Forelimb muscle (tissue), 1 donor: ENCODE results near the gene HECW1. TPM values are rescaled to one million over a fixed set of nuclear protein-coding genes. Genes with fewer than 3 reads are reported as not detected.
"Not testable (repeated sequence)": the region's sequence is repeated elsewhere in the genome, so short reads cannot be mapped to it uniquely, and the experiment has no call there.

ENCODE experiments used
- DNase-seq: peaks from one replicate; pipeline ENCODE4 v3.0.0-alpha.2; 2013; ENCODE audit warnings: low read depth
- polyA plus RNA-seq: library from polyadenylated mRNA; unstranded; fragments of 120-200 nt; gene quantifications from one replicate; pipeline ENCODE4 v1.2.1, GENCODE V29; 2013; ENCODE audit not compliant: insufficient read length

Gene HECW1
- polyA plus RNA-seq = 0.23 TPM

DNA sequence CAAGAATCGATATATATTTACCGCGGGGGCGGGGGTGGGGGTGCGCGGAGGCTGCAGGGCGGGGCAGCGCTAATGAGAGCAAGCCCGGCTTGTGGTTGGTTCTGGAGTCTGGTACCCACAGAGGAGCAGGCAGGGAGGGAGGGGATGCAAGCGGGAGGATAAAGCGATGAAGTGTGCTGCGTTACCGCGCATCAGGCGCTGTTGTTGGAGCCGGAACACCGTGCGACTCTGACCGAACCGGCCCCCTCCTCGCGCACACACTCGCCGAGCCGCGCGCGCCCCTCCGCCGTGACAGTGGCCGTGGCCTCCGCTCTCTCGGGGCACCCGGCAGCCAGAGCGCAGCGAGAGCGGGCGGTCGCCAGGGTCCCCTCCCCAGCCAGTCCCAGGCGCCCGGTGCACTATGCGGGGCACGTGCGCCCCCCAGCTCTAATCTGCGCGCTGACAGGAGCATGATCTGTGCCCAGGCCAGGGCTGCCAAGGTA is at the start of gene HECW1:
Gene HECW1, plus strand, starts transcription at position 189 of the 482 bp plus-strand sequence. CDS start 131,259 bp downstream, outside the sequence.
- no peak for DNase-seq

DNA sequence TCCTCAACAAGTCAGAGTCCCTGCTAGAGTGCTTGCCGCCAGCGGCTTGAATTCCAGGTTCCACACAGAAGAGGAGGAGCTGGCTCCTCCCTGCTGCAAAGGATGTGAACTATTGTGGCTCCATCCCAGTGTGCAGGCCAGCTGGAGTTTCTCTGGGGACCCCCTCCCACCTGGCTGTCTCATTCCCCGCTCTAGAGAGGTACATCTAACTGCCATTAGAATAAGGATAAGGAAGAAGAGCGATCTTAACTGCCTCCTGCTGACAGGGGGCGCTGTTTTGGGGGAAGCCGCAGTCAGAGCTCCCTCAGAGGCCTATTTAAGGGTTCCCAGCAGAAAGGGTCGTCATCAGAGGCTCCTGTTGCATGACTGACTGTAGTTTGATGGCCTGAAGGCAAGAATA is 40.8 kb upstream of the HECW1 start:
- no peak for DNase-seq

DNA sequence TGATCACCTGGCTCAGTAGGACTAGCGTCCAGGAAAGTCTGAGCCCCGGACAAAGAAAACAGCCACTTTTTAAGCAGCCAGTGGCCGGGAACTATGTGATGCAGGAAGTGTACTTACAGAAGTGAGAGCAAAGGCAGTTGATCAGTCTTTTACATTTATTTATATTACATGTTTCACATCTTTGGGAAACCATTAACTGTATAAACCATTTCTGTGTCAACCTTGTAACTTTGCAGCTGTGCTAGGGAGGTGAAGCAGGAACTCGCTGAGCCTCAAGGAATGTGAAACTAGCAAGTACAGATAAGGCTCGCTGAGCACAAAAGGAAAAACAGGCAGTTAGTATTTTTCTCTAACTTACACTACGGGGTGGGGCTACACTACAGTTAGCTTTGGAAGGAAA is 39.9 kb upstream of the HECW1 start:
- no peak for DNase-seq

GRCh38 chr7:43073811-43074210 is 38.6 kb upstream of the HECW1 start:
- DNase-seq = not testable (repeated sequence)

DNA sequence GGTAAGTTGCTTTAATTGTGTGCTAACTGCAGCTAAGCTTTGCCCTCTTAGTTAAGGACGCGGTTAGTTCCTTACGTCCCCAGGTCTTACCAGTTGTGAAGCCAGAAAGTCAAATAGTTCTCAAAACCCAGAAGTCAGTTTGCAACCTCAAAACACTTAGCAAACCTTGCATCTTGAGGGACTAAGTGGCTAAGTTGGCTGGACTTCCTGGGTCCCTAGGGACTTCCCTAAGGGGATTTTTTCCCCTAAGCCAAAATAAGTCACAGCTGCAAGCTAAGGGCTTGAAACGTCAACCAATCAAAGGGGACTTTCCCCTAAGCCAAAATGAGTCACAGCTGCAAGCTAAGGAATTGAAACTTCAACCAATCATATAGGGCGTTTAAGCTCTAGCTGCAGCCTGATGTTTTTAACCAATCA is 36.2 kb upstream of the HECW1 start:
- no peak for DNase-seq

- no peak for DNase-seq
These were observed 35.8 kb upstream of the HECW1 start for GRCh38 chr7:43076606-43077005.

DNA sequence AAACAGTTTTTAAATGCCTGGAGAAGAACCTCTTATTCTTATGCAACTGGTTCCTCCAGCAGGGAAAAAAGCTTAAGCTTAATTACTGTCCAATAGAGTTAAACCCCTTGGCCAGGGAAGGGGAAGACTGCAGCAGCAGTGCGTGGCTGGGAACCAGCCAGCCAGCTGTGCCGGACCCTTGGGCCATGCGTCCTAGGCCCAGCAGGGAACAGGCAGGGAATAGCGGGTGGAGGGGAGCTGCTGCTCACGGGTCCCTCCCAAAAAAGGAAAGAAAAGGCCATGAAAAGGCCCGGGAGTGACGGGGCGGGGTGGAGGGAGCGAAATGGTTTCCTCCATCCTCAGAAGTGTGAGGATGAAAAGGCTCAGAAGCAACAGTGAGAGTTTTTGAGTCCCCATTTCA is 35.2 kb upstream of the HECW1 start:
- no peak for DNase-seq

GRCh38 chr7:43077732-43078391 is 34.6 kb upstream of the HECW1 start:
- no peak for DNase-seq

DNA sequence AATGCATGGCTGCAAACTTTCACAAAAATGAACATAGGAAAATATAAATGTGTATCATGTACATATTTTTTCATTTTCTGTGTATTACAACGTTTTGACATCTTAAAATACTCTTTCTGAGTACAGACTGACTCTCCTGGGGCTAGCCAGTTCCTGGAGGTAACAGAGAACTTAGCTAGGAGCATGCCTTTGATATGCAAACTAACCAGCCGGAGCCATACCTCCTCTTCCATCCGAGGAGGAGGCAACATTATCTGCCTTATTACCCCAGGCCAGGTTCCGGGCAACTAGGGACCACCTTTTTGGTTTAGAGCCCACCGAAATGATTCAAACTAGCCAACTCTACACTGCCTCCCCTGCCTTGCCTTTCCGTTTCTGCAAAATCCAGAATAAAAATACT is 33.7 kb upstream of the HECW1 start:
- DNase-seq = no peak

DNA sequence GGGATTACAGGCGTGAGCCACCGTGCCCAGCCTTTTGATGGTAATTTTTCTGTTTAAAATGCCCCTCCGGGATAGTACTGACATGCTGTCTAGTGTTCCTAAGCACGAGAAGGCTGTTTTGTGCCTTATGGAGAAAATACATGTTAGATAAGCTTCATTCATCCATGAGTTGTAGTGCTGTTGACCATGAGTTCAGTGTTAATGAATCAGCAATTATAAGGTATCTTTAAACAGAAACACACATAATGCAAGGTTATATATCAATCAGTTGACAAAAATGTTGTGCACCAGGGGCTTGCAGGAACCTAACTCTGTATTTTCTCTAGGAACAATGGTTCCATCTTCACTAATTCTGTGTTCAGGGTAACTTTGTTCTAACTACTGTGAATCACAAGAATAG is 30.8 kb upstream of the HECW1 start:
- no peak for DNase-seq

DNA sequence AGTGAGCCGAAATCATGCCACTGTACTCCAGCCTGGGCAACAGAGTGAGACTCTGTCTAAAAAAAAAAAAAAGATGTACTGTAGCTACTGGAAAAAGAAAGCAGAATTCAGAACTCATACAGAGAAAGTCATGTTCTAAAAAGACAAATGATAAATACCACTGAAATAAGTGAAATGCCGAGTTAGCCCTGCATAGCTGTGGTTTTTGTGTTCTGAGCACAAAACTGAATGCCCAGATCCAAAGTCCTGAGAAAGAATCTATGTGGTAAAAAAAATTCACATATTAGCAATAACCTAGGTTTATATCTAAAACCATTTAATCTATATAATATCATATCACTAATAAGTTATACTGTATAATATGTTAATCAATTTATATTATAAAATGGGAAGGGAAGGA is 29.3 kb upstream of the HECW1 start:
- no peak for DNase-seq

DNA sequence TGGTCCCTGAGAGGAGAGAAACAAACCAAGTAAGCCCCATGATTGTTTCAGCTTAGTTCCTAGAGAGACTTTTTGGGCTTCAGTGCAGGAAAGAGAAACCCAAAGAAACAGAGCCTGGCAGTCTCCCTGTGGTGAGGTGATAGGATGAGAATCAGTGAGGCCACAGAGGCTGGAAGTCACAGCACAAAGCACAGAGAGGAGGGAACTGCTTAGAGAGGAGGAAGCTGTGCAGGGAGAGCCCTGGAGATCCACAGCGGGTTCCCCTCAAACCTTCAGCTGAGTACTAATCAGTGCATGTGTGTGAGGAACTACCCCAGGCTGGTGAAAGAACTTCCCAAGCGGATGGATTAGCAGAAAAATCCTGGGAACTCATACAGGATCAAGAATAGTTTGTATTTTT is 27.4 kb upstream of the HECW1 start:
- no peak for DNase-seq

DNA sequence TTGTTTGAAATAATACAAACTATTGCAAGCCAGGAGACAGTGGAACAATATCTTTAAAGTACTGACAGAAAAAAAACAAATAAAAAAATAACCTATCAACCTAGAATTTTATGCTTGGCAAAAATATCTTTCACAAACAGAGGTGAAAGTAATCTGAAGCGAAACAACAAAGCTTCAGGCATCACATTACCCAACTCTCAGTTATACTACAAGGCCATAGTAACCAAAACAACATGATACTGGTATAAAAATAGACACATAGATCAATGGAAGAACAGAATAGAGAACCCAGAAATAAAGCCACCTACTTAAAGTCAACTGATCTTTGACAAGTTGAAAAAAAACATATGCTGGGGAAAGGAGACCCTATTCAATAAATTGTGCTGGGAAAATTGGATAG is 26.5 kb upstream of the HECW1 start:
- no peak for DNase-seq

- DNase-seq = no peak
These were observed 19.6 kb upstream of the HECW1 start for GRCh38 chr7:43092819-43093218.

GRCh38 chr7:43096875-43097274 is 15.6 kb upstream of the HECW1 start:
- DNase-seq = no peak

- no peak for DNase-seq
These were observed 12.7 kb upstream of the HECW1 start for GRCh38 chr7:43099750-43100149.

DNA sequence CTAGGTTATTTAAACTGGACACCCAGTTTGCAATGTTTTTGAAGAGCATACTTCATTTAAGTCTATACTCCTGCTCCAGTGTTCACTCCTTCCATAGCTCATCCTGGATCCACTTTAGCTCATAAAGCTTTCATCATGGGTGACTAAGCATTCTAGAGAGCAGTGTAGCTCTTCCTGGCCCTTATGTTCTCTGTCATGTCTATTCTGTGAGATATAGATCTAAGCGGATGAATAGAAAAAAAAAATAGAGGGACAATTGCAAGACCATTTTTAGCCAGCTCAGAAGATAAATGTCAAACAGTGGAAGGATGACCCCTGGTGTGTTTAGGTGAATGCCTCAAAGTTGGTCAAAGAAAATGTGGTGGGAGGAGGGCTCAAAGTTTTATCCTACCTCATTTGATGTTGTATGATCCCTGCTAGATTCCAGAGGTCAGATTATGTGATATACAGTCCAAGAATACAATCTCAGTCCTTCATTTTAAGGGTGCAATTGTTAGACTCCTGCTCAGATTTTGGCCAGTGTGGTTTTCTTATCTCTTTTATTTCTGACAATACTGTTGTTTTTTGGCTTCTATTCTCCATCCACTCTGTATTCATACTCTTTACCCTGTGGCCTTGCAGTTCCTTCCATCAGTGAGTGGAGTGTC is 7.5 kb upstream of the HECW1 start:
- DNase-seq = no peak

DNA sequence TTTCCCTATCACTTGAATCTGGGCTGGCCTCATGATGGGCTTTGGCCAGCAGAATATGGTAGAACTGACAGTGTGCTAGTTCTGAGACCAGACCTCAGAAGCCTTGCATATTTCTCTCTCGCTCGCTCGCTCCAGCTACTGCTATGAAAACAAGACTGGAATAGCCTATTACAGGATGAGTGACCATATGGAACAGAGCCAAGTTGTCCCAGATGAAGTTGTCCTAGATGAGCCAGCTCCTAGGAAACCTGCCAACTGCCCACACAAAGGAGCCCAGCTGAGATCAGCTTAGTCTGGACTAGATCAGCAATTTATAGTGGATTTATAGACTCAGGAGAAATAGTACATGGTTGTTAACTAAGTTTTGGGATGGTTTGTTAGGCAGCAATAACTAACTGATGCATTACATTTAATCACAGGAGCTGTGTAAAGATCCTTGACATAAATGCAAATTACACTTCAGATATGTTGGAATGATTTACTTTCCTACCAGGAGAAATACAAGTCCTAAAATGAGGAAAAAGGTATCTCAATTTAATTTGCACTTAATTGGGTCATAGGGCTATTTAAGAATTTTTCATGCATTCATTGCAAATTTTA is 6.8 kb upstream of the HECW1 start:
- DNase-seq = no peak

GRCh38 chr7:43108255-43109011 is 4.0 kb upstream of the HECW1 start:
- no peak for DNase-seq

DNA sequence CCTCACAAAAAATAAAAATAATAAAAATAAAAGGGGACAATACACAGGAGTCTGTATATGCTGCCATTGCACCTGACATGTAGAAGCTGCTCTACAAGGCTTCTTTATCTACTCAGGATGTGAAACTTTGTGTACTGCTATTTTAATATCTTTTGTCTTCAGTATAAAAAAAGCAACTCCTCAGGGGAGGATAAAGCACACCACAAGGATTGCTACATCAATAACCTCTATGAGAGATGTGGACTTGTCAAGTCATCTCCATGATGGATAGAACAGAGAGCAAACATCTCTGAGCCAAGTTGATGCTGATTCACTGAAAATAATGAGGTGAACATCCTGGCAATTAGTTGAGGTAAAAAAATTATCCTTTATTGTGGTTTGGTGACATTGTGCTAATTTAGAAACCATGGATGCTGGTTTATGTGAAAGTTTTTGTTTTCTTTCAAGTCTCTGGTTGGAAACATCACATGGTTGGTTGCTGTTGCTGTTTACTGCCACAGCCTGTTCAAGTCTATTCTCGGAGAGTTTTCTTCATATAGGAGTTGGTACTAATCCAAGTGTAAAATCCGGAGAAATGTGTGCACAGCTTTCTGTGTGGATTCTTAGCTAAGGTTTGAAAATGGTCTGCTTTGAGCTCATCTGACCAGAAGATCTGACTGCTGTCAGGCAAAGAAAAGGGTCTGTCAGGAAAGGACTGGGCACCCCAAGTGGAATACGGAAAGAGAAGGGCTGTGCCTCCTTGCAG is 1.5 kb upstream of the HECW1 start:
- no peak for DNase-seq

DNA sequence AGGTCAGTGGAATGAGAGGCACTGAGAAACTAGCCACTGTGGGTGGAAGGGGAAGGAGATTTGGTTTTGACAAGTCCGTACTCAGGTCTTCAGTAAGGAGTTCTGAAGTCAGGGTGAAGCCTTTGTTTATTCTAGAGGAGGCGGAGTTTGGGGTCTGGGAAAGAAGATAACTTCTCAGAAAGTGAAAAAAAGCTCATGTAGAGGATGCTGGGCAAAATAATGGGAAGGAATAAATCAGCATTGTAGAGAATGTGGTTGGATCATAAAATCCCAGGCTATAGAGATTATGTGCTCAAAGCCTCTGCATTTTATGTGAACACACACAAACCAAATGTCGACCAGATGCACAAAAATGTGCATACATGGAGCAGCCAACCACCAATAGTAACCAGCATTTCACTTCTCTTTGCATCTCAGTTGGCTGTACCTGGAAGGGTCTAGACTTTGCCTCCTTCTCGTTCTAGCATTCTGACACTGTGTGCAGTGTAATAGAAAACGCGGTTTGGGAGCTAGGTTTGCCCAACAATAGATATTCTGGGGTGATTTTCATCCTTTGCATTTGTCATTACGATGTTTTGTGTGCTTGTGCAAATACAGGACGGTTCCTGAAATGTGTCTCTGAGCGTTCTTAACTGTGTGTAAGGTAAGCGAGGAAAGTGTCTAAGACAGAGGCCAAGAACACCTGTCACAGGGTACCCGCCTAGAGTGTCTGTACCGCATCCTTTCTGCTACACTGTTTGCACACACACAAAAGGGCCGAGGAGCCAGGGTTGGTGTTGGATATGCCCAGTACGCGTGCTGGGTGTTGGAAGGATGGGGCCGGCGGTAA is 603 bp upstream of the HECW1 start:
- no peak for DNase-seq
